K562 (cell line): Measurements from ENCODE around the gene GYPC. TPM values are rescaled to one million over a fixed set of nuclear protein-coding genes. Genes with fewer than 3 reads are reported as not detected.

Experiments
- BHLHE40 ChIP-seq: IDR thresholded peaks from 2 replicates; pipeline ENCODE4 v1.6.1; 2011; ENCODE audit warnings: low read length, improper control_type of control experiment
- ELF2 ChIP-seq: fragments of 250-450 bp; sonication (Bioruptor Pico); IDR thresholded peaks from 2 replicates; pipeline ENCODE4 v1.5.0; 2021; ENCODE audit warnings: mild to moderate bottlenecking
- HDAC3 ChIP-seq: fragments of 450-650 bp; IDR thresholded peaks from 2 replicates; pipeline ENCODE4 v1.6.1; 2018; ENCODE audit warnings: borderline replicate concordance, mild to moderate bottlenecking, moderate library complexity; ENCODE audit not compliant: partially characterized antibody
- MBD1 ChIP-seq: fragments of 250-450 bp; sonication (Bioruptor Pico); IDR thresholded peaks from 2 replicates; pipeline ENCODE4 v1.8.0; 2022; ENCODE audit warnings: inconsistent platforms
- MECOM ChIP-seq: fragments of 250-450 bp; sonication (Bioruptor Pico); IDR thresholded peaks from 2 replicates; pipeline ENCODE4 v1.8.0; 2022; ENCODE audit warnings: inconsistent platforms
- PHF8 ChIP-seq: fragments of 200-600 bp; sonication (generic); IDR thresholded peaks from 2 replicates; pipeline ENCODE4 v1.6.1; 2012; ENCODE audit warnings: mixed run types, mild to moderate bottlenecking, inconsistent platforms, low read length, moderate library complexity, borderline replicate concordance
- SP1 ChIP-seq: sonication (generic); formaldehyde crosslinking; IDR thresholded peaks from 2 replicates; pipeline ENCODE4 v1.8.1; 2022; ENCODE audit warnings: mild to moderate bottlenecking, missing genetic modification reagents
- SRF ChIP-seq, 2 experiments: fragments of 250-450, 450-650 bp in 1 of 2; sonication (Bioruptor Pico) in 1 of 2; sonication (generic) in 1 of 2; formaldehyde crosslinking; IDR thresholded peaks; 2 replicates each; pipeline versions ENCODE4 v1.5.0 to v1.5.1; 2020 to 2022; ENCODE audit warnings: mild to moderate bottlenecking in 1 of 2, missing genetic modification reagents in 1 of 2
- STAT5B ChIP-seq: fragments of 250-450 bp; sonication (Bioruptor Pico); IDR thresholded peaks from 2 replicates; pipeline ENCODE4 v1.8.0; 2021; ENCODE audit warnings: mild to moderate bottlenecking, inconsistent platforms
- TFAM ChIP-seq: fragments of 250-450 bp; sonication (Bioruptor Pico); conservative IDR thresholded peaks from 2 replicates; pipeline ENCODE4 v1.5.0; 2021; ENCODE audit warnings: mild to moderate bottlenecking, moderate library complexity
- ZNF197 ChIP-seq: fragments of 200-800 bp; sonication (Bioruptor generic); IDR thresholded peaks from 2 replicates; pipeline ENCODE4 v1.6.1; 2016; ENCODE audit warnings: low read depth, missing genetic modification characterization, missing compliant biosample characterization
- ZNF311 ChIP-seq: fragments of 250-450 bp; sonication (Bioruptor Pico); IDR thresholded peaks from 2 replicates; pipeline ENCODE4 v1.4.0; 2020; ENCODE audit warnings: mild to moderate bottlenecking, moderate library complexity
- ZNF41 ChIP-seq: fragments of 250-450 bp; sonication (Bioruptor Pico); conservative IDR thresholded peaks from 2 replicates; pipeline ENCODE4 v1.4.0; 2020; ENCODE audit warnings: mild to moderate bottlenecking
- ZNF592 ChIP-seq: fragments of 450-650 bp; IDR thresholded peaks from 2 replicates; pipeline ENCODE4 v1.6.1; 2017; ENCODE audit warnings: antibody characterized with exemption, mild to moderate bottlenecking
- polyA plus RNA-seq, 8 experiments: library from polyadenylated mRNA; depleted of rRNA in 4 of 8; stranded (reverse) in 5 of 8; unstranded in 3 of 8; fragments of >200 nt; fragmentation: Nextera tagmentation in 2 of 8; fragmentation: Illumina TruSeq in 1 of 8; extraction: Ambion mirVana in 2 of 8; extraction: Trizol in 1 of 8; gene quantifications; 2 replicates each; pipeline versions ENCODE4 v1.2.1 to v1.2.3, GENCODE V29; 2011 to 2014; ENCODE audit warnings: inconsistent platforms in 1 of 8, missing spikeins in 1 of 8
- total RNA-seq, 7 experiments: library from RNA; depleted of rRNA in 6 of 7; stranded (reverse); fragments of >200 nt in 6 of 7; fragmentation: Illumina TruSeq in 2 of 7; extraction: Trizol in 2 of 7; gene quantifications; 2 replicates each; pipeline versions ENCODE4 v1.2.1 to v1.2.3, GENCODE V29; 2011 to 2021; ENCODE audit warnings: low replicate concordance in 1 of 7
- TF ChIP-seq, protein P1 (sequence below): sonication (generic); formaldehyde crosslinking; IDR thresholded peaks from 2 replicates; pipeline ENCODE4 v1.4.0; 2020; ENCODE audit warnings: mild to moderate bottlenecking, missing genetic modification reagents

The GYPC gene
- total and polyA plus RNA-seq, 9 of the 15 experiments (the other 6 are each of a cell fraction or from before 2014, with no cell fraction given): 50.6 to 282 (median 194) TPM

DNA sequence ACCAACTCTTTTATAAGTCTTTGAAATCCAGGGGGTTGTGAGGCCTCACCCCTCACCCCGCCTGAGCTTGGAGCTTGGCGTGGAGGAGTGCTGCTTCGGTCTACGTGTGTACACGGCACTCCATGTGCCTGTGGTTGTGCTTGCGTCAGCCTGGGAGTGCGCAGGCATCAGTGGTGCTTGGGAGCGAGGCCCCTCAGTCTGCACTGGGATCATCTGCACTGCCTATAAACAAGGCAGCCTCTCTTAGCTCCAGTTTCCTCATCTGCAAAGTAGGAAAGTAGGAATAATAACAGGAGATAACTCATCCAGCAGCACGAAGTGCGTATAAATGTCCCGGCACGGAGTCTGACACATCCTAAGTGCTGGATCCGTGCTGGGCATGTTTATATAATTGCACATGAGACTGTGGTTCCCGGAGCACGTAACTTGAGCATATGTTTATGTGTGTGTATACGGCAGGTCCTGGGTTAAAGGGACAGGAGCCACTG is 1.2 kb downstream of the GYPC start (continued):
- no peak for TF ChIP-seq HDAC3
- peak; percentile 63 for TF ChIP-seq ZNF592
- peak; percentile 1; the same call in 1 of the 2 replicates for TF ChIP-seq PHF8
- TF ChIP-seq ELF2 (CRISPR knock-in tag): no peak
- no peak for TF ChIP-seq SP1 (CRISPR knock-in tag)
- TF ChIP-seq STAT5B (CRISPR knock-in tag): no peak
- TF ChIP-seq TFAM (CRISPR knock-in tag): no peak
- TF ChIP-seq MBD1 (CRISPR knock-in tag): no peak
- TF ChIP-seq, protein P1, sequence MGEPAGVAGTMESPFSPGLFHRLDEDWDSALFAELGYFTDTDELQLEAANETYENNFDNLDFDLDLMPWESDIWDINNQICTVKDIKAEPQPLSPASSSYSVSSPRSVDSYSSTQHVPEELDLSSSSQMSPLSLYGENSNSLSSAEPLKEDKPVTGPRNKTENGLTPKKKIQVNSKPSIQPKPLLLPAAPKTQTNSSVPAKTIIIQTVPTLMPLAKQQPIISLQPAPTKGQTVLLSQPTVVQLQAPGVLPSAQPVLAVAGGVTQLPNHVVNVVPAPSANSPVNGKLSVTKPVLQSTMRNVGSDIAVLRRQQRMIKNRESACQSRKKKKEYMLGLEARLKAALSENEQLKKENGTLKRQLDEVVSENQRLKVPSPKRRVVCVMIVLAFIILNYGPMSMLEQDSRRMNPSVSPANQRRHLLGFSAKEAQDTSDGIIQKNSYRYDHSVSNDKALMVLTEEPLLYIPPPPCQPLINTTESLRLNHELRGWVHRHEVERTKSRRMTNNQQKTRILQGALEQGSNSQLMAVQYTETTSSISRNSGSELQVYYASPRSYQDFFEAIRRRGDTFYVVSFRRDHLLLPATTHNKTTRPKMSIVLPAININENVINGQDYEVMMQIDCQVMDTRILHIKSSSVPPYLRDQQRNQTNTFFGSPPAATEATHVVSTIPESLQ (CRISPR knock-in tag): no peak
- no peak for TF ChIP-seq ZNF197 (CRISPR knock-in tag)
- peak; percentile 63 for TF ChIP-seq BHLHE40
- TF ChIP-seq ZNF311 (CRISPR knock-in tag): 0 out of 2 replicates have a peak, but pooled peaks have one; percentile 47
- no peak for TF ChIP-seq ZNF41
- TF ChIP-seq SRF (CRISPR knock-in tag; IDR thresholded peaks at IDR 0.05): peak in 1 of 2 experiments; percentile 17; a peak in 1 of 4 replicates
- 0 out of 2 replicates have a peak, but pooled peaks have one; percentile 17 for TF ChIP-seq MECOM (CRISPR knock-in tag)
